Mucosa of stomach (tissue), 1 donor: Measurements from ENCODE around the gene BICRA.
"Not testable (repeated sequence)": the region's sequence is repeated elsewhere in the genome, so short reads cannot be mapped to it uniquely, and the experiment has no call there.

Experiments used
- H3K27me3 ChIP-seq: one replicate; pipeline ENCODE4 v1.7.0; 2013; ENCODE audit warnings: mild to moderate bottlenecking, low read length; ENCODE audit not compliant: control insufficient read depth, insufficient read depth
- H3K36me3 ChIP-seq: one replicate; pipeline ENCODE4 v1.7.0; 2013; ENCODE audit warnings: low read length; ENCODE audit not compliant: control insufficient read depth, insufficient read depth
- H3K4me1 ChIP-seq: one replicate; pipeline ENCODE4 v1.7.0; 2013; ENCODE audit warnings: mild to moderate bottlenecking, low read length; ENCODE audit not compliant: control insufficient read depth, insufficient read depth
- H3K4me3 ChIP-seq: one replicate; pipeline ENCODE4 v1.7.0; 2013; ENCODE audit warnings: low read length
- H3K9ac ChIP-seq: one replicate; pipeline ENCODE4 v1.7.0; 2013; ENCODE audit warnings: mild to moderate bottlenecking, low read length, moderate library complexity
- H3K9me3 ChIP-seq: one replicate; pipeline ENCODE4 v1.7.0; 2013; ENCODE audit warnings: mild to moderate bottlenecking, low read length, moderate library complexity; ENCODE audit not compliant: control insufficient read depth
- donor health status: Pancreatic carcinoma.

The BICRA gene

DNA sequence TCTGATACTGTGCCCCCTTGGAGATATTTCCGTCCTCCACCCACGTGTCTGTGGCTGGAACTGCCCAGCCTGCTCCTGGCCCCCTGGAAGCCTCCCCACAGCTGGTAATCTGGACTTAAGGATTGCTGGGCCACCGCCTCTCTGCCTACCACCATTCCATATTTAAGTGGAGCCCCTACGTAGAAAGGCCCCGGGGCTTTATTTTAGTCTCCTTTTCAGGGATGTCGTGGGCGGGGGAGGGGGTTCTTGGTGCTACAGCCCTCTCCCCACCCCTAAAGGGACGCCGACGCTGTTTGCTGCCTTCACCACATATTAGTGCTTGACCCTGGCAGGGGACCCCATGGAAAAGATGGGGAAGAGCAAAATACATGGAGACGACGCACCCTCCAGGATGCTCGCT is 133.7 kb downstream of the BICRA start:
- no peaks in the 10 kb centered on the region for H3K36me3 ChIP-seq
- H3K27me3 ChIP-seq = no peaks in the 10 kb centered on the region
- H3K9ac ChIP-seq = peak overlapping the region; percentile 69
- H3K9me3 ChIP-seq = no peaks in the 10 kb centered on the region
- peaks cover 25% of the 10 kb centered on the region for H3K4me1 ChIP-seq
- no peak overlapping the region for H3K4me3 ChIP-seq

GRCh38 chr19:47745010-47745901 is 136.3 kb downstream of the BICRA start, which contains the start of gene NOP53:
Gene NOP53, plus strand, starts transcription at chr19:47745546. Its CDS starts 14 bp downstream, at chr19:47745560.
- Histone ChIP-seq H3K4me3 (peak within 1 kb of the TSS; percentile 31), H3K27me3 (no peaks in the 10 kb centered on the region), H3K4me1 (peaks cover 25% of the 10 kb centered on the region), H3K36me3 (no peaks in the 10 kb centered on the region), H3K9me3 (no peaks in the 10 kb centered on the region), H3K9ac (peak within 1 kb of the TSS; percentile 83)

DNA sequence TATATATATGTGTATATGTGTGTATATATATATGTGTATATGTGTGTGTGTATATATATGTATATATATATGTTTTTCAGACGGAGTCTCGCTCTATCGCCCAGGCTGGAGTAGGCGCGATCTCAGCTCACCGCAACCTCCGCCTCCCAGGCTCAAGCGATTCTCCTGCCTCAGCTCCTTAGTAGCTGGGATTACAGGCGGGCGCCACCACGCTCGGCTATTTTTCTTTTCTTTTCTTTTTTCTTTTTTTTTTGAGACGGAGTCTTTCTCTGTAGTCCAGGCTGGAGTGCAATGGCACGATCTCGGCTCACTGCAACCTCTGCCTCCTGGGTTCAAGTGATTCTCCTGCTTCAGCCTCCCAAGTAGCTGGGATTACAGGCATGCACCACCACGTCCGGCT is 137.2 kb downstream of the BICRA start:
- not testable (repeated sequence) for H3K36me3 ChIP-seq, H3K4me3 ChIP-seq, H3K9me3 ChIP-seq, H3K9ac ChIP-seq, H3K27me3 ChIP-seq
- peaks cover 25% of the 10 kb centered on the region for H3K4me1 ChIP-seq

- H3K4me3 ChIP-seq = no peak overlapping the region
- H3K4me1 ChIP-seq = peaks cover 6% of the 10 kb centered on the region
- H3K9me3 ChIP-seq = no peaks in the 10 kb centered on the region
- no peaks in the 10 kb centered on the region for H3K27me3 ChIP-seq
- H3K36me3 ChIP-seq = peaks cover 10% of the 10 kb centered on the region
- no peak overlapping the region for H3K9ac ChIP-seq
Observed at GRCh38 chr19:47749326-47749725, 140.4 kb downstream of the BICRA start.

GRCh38 chr19:47750752-47751151 is 141.8 kb downstream of the BICRA start:
- Histone ChIP-seq H3K9ac (no peak overlapping the region), H3K9me3 (no peaks in the 10 kb centered on the region), H3K27me3 (no peaks in the 10 kb centered on the region), H3K4me3 (no peak overlapping the region), H3K36me3 (peaks cover 10% of the 10 kb centered on the region), H3K4me1 (peaks cover 4% of the 10 kb centered on the region)

GRCh38 chr19:47752440-47753211 is 143.7 kb downstream of the BICRA start:
- no peak overlapping the region for H3K9ac ChIP-seq
- H3K4me3 ChIP-seq = no peak overlapping the region
- H3K4me1 ChIP-seq = peaks cover 8% of the 10 kb centered on the region
- H3K27me3 ChIP-seq = no peaks in the 10 kb centered on the region
- H3K36me3 ChIP-seq = peaks cover 10% of the 10 kb centered on the region
- H3K9me3 ChIP-seq = no peaks in the 10 kb centered on the region
